Sigmoid colon (tissue), 7 donors: ENCODE data around the gene RGS19. TPM values are rescaled to one million over a fixed set of nuclear protein-coding genes. Genes with fewer than 3 reads are reported as not detected.
A peak's percentile ranks its signal among the peaks of the same experiment; 100 is the strongest.

Experiments used
- DNase-seq: peaks from one replicate; pipeline ENCODE4 v3.0.0-alpha.2; 2019
- H3K27ac ChIP-seq, 4 donors: fragments of 200-600 bp; sonication (generic); one replicate each; pipeline ENCODE4 v1.5.1; 2016 to 2019; ENCODE audit warnings: mild to moderate bottlenecking in 1 of 4
- H3K27me3 ChIP-seq, 3 donors: fragments of 200-600 bp; sonication (generic); one replicate each; pipeline ENCODE4 v1.5.1; 2019; ENCODE audit warnings: mild to moderate bottlenecking in 1 of 3
- H3K36me3 ChIP-seq, 4 donors: fragments of 200-600 bp; sonication (generic); one replicate each; pipeline ENCODE4 v1.5.1; 2016 to 2019
- H3K4me1 ChIP-seq, 4 donors: fragments of 200-600 bp; sonication (generic); one replicate each; pipeline ENCODE4 v1.5.1; 2017 to 2019
- H3K4me3 ChIP-seq, 4 donors: fragments of 200-600 bp; sonication (generic); one replicate each; pipeline ENCODE4 v1.5.1; 2017 to 2019; ENCODE audit warnings: mild to moderate bottlenecking in 2 of 4, moderate library complexity in 1 of 4
- H3K9me3 ChIP-seq, 4 donors: fragments of 200-600 bp in 3 of 4; sonication (generic) in 3 of 4; one replicate each; pipeline versions ENCODE4 v1.5.1 to v1.6.1; 2013 to 2019
- CTCF ChIP-seq, 4 experiments: fragments of 450-650 bp in 3 of 4; fragments of 200-600 bp in 1 of 4; IDR thresholded peaks; one replicate each; pipeline ENCODE4 v1.5.1; 2016 to 2019; ENCODE audit warnings: antibody characterized with exemption in 4 of 4, mild to moderate bottlenecking in 3 of 4, moderate library complexity in 2 of 4
- EP300 ChIP-seq, 4 donors: sonication (generic); formaldehyde crosslinking; IDR thresholded peaks; one replicate each; pipeline ENCODE4 v1.6.1; 2017; ENCODE audit warnings: antibody characterized with exemption in 4 of 4
- POLR2A ChIP-seq, 2 donors: fragments of 450-650 bp; IDR thresholded peaks; one replicate each; pipeline ENCODE4 v1.6.1; 2016; ENCODE audit warnings: antibody characterized with exemption in 2 of 2, mild to moderate bottlenecking in 2 of 2, moderate library complexity in 2 of 2
- POLR2AphosphoS5 ChIP-seq, 4 donors: sonication (generic); formaldehyde crosslinking; IDR thresholded peaks; one replicate each; pipeline ENCODE4 v1.6.1; 2017; ENCODE audit warnings: antibody characterized with exemption in 4 of 4
- WGBS, 2 donors: extraction: QIAGEN DNeasy Blood & Tissue Kit; methylation state at CpG; one replicate each; pipeline ENCODE4 v1.1.7; 2013; 5-methylcytosine and 5-hydroxymethylcytosine counted together
- intact Hi-C: fragments of 100-400 bp; cut with DNase I; formaldehyde crosslinking; loops from one replicate; pipeline ENCODE4 v1.15.1; 2023
- polyA plus RNA-seq, 3 donors: library from polyadenylated mRNA; stranded (reverse); fragments of 200-250 nt; gene quantifications; one replicate each; pipeline ENCODE4 v1.2.3, GENCODE V29; 2013
- total RNA-seq, 4 donors: library from RNA; depleted of rRNA; stranded (reverse); fragments of >200 nt; gene quantifications; one replicate each; pipeline ENCODE4 v1.1.0, GENCODE V29; 2016
- donor health status: healthy with polysubstance abuse.
- donor health status: Bipolar disorder and iron deficiency.
- donor health status: healthy.

RGS19 gene
- total and polyA plus RNA-seq, 7 donors: 7.5 to 22.0 (median 11.6) TPM

- Histone ChIP-seq H3K36me3 (no peaks in the 10 kb centered on the region), H3K9me3 (no peaks in the 10 kb centered on the region), H3K4me3 (no peak overlapping the region), H3K4me1 (peaks cover 0 to 32% (median 24%) of the 10 kb centered on the region in 4 donors), H3K27me3 (peaks cover 50 to 96% (median 88%) of the 10 kb centered on the region in 3 donors), H3K27ac (peak overlapping the region in 2 of 4 donors; percentile 19 to 30)
- WGBS, 2 donors: 60 to 74% methylated on average over 14 of the region's 14 CpGs
- no peak for TF ChIP-seq POLR2AphosphoS5 (IDR thresholded peaks at IDR 0.05)
- TF ChIP-seq CTCF (IDR thresholded peaks at IDR 0.05): no peak
- TF ChIP-seq POLR2A (IDR thresholded peaks at IDR 0.05): no peak
- no peak for DNase-seq
- intact Hi-C loops: no loop called here
Observed at GRCh38 chr20:64044484-64045247, 34.7 kb downstream of the RGS19 start.

DNA sequence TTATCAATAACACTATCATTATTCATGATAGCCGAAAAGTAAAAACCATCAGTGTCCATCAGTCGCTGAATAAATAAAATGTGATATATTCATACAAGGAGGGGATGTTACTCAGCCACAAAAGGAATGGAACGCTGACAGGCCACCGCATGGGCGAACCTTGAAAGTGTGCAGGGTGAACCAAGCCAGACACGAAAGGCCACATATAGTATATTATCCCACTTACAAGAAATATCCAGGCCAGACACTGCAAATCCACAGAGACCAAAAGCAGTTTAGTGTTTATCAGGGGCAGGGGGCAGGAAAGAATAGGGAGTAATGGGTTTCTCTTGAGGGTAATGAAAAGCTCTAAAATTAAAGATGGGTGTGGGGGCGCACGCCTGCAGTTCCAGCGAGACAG, 35.5 kb downstream of the RGS19 start:
- WGBS, 2 donors: 74 to 84% methylated on average over 9 of the region's 9 CpGs
- H3K27me3 ChIP-seq: peaks cover 49 to 99% (median 89%) of the 10 kb centered on the region in 3 donors

DNA sequence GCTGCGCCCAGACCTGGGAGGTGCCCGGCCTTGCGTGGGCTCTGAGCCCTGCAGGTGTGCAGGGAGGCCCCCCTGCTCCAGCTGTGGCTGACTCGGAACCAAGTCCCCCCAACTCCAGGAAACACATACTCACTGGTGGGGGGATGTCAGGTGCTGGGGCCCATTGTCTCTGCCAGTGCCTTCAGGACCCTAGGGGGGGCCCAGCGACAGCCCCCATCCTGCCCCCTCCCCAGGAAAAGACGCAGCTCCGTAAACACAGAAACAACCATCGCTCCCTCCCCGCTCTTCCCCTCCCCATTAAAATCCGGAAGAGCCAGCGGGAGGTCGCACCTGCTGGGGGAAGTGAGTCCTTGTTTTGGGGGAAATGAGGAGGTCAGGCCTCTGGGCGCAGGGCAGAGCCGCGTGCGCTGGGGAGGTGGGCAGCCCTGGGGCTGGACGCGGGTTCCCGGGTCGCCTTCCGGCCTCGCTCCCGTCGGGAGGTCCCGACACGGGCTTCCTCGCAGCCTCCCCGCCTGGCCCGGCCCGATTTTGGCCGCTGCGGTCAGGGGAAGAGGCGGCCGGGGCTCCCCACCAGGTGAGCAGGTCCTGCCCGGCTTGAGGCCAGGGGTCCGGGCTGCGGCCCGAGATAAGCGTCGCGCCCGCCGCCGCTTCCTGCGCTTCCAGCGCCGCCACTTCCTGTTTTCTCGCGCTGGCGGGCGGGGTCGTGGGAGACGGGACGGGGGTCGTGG, 37.1 kb downstream of the RGS19 start:
- no peak for DNase-seq
- peaks cover 0 to 40% (median 33%) of the 10 kb centered on the region in 4 donors for H3K4me1 ChIP-seq
- intact Hi-C loops: no loop called here
- H3K9me3 ChIP-seq: no peaks in the 10 kb centered on the region
- WGBS, 2 donors: 1 to 4% methylated on average over 55 of the region's 55 CpGs
- peak overlapping the region in 3 of 4 donors; percentile 16 to 45 (median 39) for H3K4me3 ChIP-seq
- H3K27ac ChIP-seq: peak overlapping the region; percentile 10 to 69 (median 50)
- peaks cover 46 to 99% (median 90%) of the 10 kb centered on the region in 3 donors for H3K27me3 ChIP-seq
- TF ChIP-seq POLR2AphosphoS5 (IDR thresholded peaks at IDR 0.05) (peak in 1 of 4 donors; percentile 7), CTCF (IDR thresholded peaks at IDR 0.05) (no peak)
- no peaks in the 10 kb centered on the region for H3K36me3 ChIP-seq

More for the DNA sequence above, 35.5 kb downstream of the RGS19 start:
- no peak for DNase-seq
- intact Hi-C loops: no loop called here
- Histone ChIP-seq H3K36me3 (no peaks in the 10 kb centered on the region), H3K9me3 (no peaks in the 10 kb centered on the region), H3K27ac (no peak overlapping the region), H3K4me3 (no peak overlapping the region), H3K4me1 (peaks cover 0 to 34% (median 27%) of the 10 kb centered on the region in 4 donors)
- no peak for TF ChIP-seq POLR2A (IDR thresholded peaks at IDR 0.05)
- no peak for TF ChIP-seq CTCF (IDR thresholded peaks at IDR 0.05)
- TF ChIP-seq EP300 (IDR thresholded peaks at IDR 0.05): no peak
- no peak for TF ChIP-seq POLR2AphosphoS5 (IDR thresholded peaks at IDR 0.05)

DNA sequence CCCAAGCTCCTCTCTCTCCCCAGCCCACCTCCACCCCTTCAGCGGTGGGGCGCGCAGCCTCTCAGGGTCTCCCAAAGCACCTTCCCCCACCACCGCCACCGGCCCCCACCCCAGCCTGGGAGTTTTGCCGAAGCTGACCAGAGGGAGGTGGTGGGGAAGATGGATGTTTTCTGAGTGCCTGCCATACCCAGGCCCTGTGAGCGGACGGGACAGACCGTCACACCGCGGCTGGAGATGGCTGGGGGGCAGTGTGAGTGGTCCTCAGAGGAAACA, 37.6 kb downstream of the RGS19 start:
- 15 to 45% methylated on average over 11 of the region's 11 CpGs for WGBS, 2 donors
- H3K4me3 ChIP-seq: peak overlapping the region in 2 of 4 donors; percentile 39 to 45
- H3K27me3 ChIP-seq: peaks cover 44 to 99% (median 90%) of the 10 kb centered on the region in 3 donors
- TF ChIP-seq POLR2AphosphoS5 (IDR thresholded peaks at IDR 0.05): no peak
- no peak for TF ChIP-seq EP300 (IDR thresholded peaks at IDR 0.05)
- no peak for TF ChIP-seq POLR2A (IDR thresholded peaks at IDR 0.05)
- TF ChIP-seq CTCF (IDR thresholded peaks at IDR 0.05): no peak
- no peaks in the 10 kb centered on the region for H3K9me3 ChIP-seq
- peak overlapping the region in 3 of 4 donors; percentile 48 to 69 (median 51) for H3K27ac ChIP-seq
- DNase-seq: no peak
- intact Hi-C loops: no loop called here
- no peaks in the 10 kb centered on the region for H3K36me3 ChIP-seq
- H3K4me1 ChIP-seq: peaks cover 0 to 40% (median 33%) of the 10 kb centered on the region in 4 donors
